MCF 10A (cell line): ENCODE data around the gene PLCL1. TPM values are rescaled to one million over a fixed set of nuclear protein-coding genes. Genes with fewer than 3 reads are reported as not detected.

ENCODE experiments used
- BruUV-seq: library from RNA; stranded (reverse); fragments of 400-500 nt; replicated peaks from 2 replicates; lab custom pipeline; 2021; lab: Mats Ljungman, UMichigan
- CTCF ChIA-PET: fragments of 300-600 bp; sonication (Branson Sonifier 250); formaldehyde crosslinking; extraction: SDS; loops from one replicate; lab custom pipeline; 2021; ENCODE audit warnings: antibody characterized with exemption, inconsistent platforms; lab: Yijun Ruan, JAX
- POLR2A ChIA-PET: fragments of 300-600, 350-650 bp; sonication (Branson Sonifier 250); formaldehyde crosslinking; extraction: SDS; loops from one replicate; lab custom pipeline; 2020; ENCODE audit warnings: antibody characterized with exemption, inconsistent platforms; lab: Yijun Ruan, JAX
- DNase-seq: peaks from one replicate; pipeline ENCODE4 v3.0.0-alpha.2; 2018; ENCODE audit not compliant: unreplicated experiment
- H3K27ac Mint-ChIP-seq: one replicate; pipeline ENCODE4 v1.8.0; 2022; ENCODE audit warnings: mild to moderate bottlenecking, low read depth, mixed read lengths; ENCODE audit not compliant: unreplicated experiment
- H3K27me3 Mint-ChIP-seq: one replicate; pipeline ENCODE4 v1.8.0; 2022; ENCODE audit warnings: mixed read lengths; ENCODE audit not compliant: insufficient read depth, unreplicated experiment
- H3K36me3 Mint-ChIP-seq: one replicate; pipeline ENCODE4 v1.8.0; 2022; ENCODE audit warnings: mild to moderate bottlenecking, moderate library complexity, mixed read lengths; ENCODE audit not compliant: insufficient read depth, unreplicated experiment
- H3K4me1 Mint-ChIP-seq: one replicate; pipeline ENCODE4 v1.8.0; 2022; ENCODE audit warnings: mixed read lengths; ENCODE audit not compliant: insufficient read depth, unreplicated experiment
- H3K4me3 Mint-ChIP-seq: one replicate; pipeline ENCODE4 v1.8.0; 2022; ENCODE audit warnings: mild to moderate bottlenecking, moderate library complexity, mixed read lengths; ENCODE audit not compliant: unreplicated experiment
- H3K9me3 Mint-ChIP-seq: one replicate; pipeline ENCODE4 v1.8.0; 2022; ENCODE audit warnings: mixed read lengths; ENCODE audit not compliant: unreplicated experiment
- CTCF ChIP-seq: fragments of 200-600 bp; IDR thresholded peaks from one replicate; pipeline ENCODE4 v1.8.0; 2022; ENCODE audit warnings: antibody characterized with exemption, mild to moderate bottlenecking; ENCODE audit not compliant: unreplicated experiment
- intact Hi-C: fragments of 100-400 bp; cut with micrococcal nuclease; formaldehyde crosslinking; loops from 2 replicates; pipeline ENCODE4 v1.14.1; 2022
- total RNA-seq: library from RNA; stranded (reverse); gene quantifications from 2 replicates; pipeline ENCODE4 v1.2.3, GENCODE V29; 2022

Gene PLCL1
- total RNA-seq, 1 experiment from 2014 or later, result 0.12 TPM

- no peak for DNase-seq
- Mint-ChIP-seq H3K9me3 (no peaks in the 10 kb centered on the region), H3K27ac (no peak overlapping the region), H3K4me3 (no peak overlapping the region), H3K4me1 (no peaks in the 10 kb centered on the region), H3K36me3 (no peaks in the 10 kb centered on the region), H3K27me3 (no peaks in the 10 kb centered on the region)
- TF ChIP-seq CTCF, result no peak
- intact Hi-C loops, result no loop called here
- ChIA-PET POLR2A (no interaction called here), CTCF (interaction anchor here (0.6 kb wide), 2 partner anchors 9 to 107 kb away, joined by 3 to 4 read pairs; no protein-coding TSS in a partner anchor)
- no TSS peak for BruUV-seq
These were observed 190.4 kb downstream of the PLCL1 start for GRCh38 chr2:197994751-197995150.

DNA sequence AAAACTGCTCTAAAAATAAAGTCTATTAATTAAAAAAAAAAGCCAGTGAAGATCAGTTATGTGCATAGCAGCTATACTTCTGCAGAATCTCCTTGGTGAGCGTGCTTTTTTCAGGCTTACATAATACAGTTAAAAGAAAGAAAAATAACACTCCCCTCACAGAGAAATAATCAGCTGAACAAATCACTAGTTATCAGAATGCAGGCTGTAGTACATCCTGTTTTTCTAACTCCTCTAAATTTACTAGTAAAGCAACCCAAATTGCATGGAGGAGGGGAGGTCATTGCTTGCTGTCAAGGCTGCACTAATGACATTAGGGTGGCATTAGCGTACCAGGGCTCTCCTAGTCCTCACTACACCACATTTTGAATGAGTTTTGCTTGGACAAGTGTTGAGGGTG lies 192.2 kb downstream of the PLCL1 start:
- no peaks in the 10 kb centered on the region for H3K36me3 Mint-ChIP-seq
- no peak for DNase-seq
- POLR2A ChIA-PET, result no interaction called here
- H3K27ac Mint-ChIP-seq, result no peak overlapping the region
- H3K27me3 Mint-ChIP-seq, result no peaks in the 10 kb centered on the region
- CTCF ChIA-PET, result interaction anchor here (0.6 kb wide), 1 partner anchor 10 kb away, joined by 4 read pairs; no protein-coding TSS in a partner anchor
- no peaks in the 10 kb centered on the region for H3K4me1 Mint-ChIP-seq
- no peak for TF ChIP-seq CTCF
- H3K4me3 Mint-ChIP-seq, result no peak overlapping the region
- no peaks in the 10 kb centered on the region for H3K9me3 Mint-ChIP-seq
- intact Hi-C loops, result no loop called here
- BruUV-seq, result no TSS peak

DNA sequence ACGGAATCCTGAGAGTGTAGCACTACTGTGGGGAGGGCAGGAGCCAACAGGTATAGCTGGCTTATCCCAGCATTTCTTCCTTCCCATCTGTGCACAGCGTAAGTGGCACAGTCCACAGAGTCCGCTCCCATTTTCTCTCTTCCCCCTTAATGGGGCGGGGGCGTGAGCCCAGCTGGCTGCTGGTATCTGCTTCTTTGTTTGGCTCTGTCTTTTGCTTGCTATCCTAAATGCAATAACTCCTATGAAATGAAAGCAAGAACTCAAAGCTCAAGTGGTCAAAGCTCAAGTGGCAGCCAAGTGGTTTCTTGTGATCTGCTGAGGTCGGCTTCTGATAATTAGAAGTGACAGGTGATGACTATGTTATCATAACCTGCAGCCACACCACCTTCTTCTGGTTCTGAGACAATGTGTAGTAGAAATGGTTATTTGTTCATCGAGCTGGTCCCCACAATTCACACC lies 192.7 kb downstream of the PLCL1 start:
- no peaks in the 10 kb centered on the region for H3K4me1 Mint-ChIP-seq
- intact Hi-C loops, result no loop called here
- H3K36me3 Mint-ChIP-seq, result no peaks in the 10 kb centered on the region
- ChIA-PET CTCF (no interaction called here), POLR2A (no interaction called here)
- no peak overlapping the region for H3K4me3 Mint-ChIP-seq
- no peak for DNase-seq
- no TSS peak for BruUV-seq
- no peaks in the 10 kb centered on the region for H3K27me3 Mint-ChIP-seq
- H3K27ac Mint-ChIP-seq, result no peak overlapping the region
- no peak for TF ChIP-seq CTCF
- H3K9me3 Mint-ChIP-seq, result no peaks in the 10 kb centered on the region

DNA sequence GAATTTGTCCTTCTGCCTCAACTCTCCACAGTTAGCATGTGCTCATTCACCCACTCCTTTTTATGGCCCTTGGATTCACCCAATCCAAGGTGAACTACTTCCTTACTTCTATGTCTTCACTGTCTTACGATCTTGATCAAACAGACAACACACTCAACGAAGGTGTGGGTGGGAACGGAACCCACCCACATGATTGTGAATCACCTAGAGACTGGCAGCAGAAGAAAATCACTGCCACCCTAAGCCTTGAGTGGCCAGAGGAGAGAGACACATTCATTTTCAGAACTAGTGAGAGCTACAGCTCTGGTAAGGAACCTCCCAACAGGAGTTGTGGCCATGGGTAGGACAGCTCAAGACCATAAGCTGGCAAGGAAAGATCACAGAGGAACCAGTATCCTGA lies 194.3 kb downstream of the PLCL1 start:
- Mint-ChIP-seq H3K36me3 (no peaks in the 10 kb centered on the region), H3K27ac (no peak overlapping the region), H3K4me1 (no peaks in the 10 kb centered on the region), H3K27me3 (no peaks in the 10 kb centered on the region), H3K4me3 (no peak overlapping the region), H3K9me3 (no peaks in the 10 kb centered on the region)
- POLR2A ChIA-PET, result no interaction called here
- no peak for DNase-seq
- TF ChIP-seq CTCF, result no peak
- intact Hi-C loops, result no loop called here
- no TSS peak for BruUV-seq
- CTCF ChIA-PET, result no interaction called here
